ENCODE measurements around the gene SRGAP2B.
"Not testable (repeated sequence)": the region's sequence is repeated elsewhere in the genome, so short reads cannot be mapped to it uniquely, and the experiment has no call there.

The SRGAP2B gene

DNA sequence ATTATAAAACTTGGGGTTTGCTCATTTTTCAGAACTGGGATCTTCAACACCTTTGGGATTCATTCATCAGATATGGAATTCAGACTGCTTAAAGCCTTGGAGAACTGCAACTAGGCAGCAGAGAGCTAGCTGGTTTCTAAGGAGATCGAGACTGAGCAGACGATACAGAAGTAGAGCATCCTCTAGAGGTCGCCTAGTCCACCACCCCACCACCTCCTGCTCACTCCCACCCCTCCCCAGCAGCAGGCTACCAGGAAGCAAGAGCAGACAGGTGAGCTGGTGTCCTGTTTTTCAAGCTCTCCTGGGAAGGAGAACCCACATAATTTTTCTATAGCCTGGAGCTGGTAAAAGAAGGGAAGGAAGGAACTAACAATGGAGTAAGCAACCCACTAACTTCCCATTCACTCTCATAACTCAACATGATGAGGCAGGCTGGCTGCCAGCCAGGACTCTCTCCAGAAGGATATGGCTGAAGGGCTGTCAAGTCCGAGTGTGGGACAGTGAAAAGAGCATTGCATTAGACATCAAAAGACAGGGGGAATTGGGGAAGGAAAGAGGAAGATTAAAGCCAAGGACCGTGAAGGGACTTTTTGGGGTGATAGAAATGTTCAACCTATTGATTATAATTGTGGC, 29.8 kb downstream of the SRGAP2B start:
- H3K36me3 Mint-ChIP-seq (ENCODE audit: low read depth); H3K4me3 Mint-ChIP-seq; H3K27me3 Mint-ChIP-seq; H3K4me1 Mint-ChIP-seq (ENCODE audit: low read depth); H3K27ac Mint-ChIP-seq; H3K9me3 Mint-ChIP-seq: not testable (repeated sequence)

DNA sequence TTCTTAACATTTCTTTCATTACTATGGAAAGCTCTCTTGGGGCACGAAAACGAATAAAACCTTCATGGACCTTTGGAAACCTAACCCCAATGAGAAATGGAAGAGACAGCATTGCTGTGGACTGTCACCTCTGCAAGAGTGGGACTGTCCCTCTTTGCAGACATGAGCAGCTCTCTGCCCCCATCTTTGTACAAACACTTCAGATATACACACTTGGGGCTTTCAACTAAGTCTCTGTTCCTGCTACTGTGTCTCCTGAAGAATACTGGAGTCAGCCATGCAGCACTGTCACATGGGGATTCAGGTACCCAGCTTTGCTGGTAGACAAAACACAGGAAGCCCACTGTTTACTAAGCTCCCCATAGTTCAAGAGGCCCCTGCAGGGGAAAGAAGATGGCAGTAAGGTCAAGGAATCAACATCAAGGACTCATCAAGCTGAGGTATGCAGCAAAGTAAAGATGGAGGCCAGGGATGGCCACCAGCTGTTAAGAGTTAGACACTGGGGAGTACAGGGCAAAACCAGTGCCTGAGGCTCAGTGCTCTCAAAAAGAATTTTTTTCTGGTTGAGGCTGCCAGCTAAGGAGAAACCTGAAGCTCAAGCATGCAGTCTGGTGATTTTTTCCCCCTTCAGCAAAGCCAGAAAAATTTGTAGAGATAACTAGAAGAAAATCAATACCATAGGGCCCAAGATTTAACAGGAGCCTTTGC, 31.0 kb downstream of the SRGAP2B start:
- H3K9me3 Mint-ChIP-seq; H3K27ac Mint-ChIP-seq; H3K4me1 Mint-ChIP-seq (ENCODE audit: low read depth); H3K36me3 Mint-ChIP-seq (ENCODE audit: low read depth); H3K4me3 Mint-ChIP-seq; H3K27me3 Mint-ChIP-seq: not testable (repeated sequence)

DNA sequence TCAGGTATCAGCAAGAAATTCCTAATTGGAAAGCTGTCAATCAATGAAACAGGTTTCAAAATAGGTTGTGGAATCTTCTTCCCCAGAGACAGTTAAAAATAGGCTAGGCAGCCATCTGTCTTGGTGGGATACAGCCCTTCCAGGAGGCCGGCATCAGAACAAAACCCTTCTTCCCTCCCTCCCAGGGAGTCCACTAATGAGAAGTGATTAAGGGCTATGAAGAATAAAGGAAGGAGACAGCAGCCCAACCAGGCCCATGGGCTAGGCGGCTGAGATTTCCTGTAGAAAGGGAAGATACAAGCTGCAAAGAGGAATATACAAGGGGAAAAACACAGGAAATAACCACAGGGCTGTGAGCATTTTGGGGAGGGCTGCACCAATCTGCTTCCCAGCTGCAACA, 31.8 kb downstream of the SRGAP2B start:
- not testable (repeated sequence) for H3K27me3 Mint-ChIP-seq; H3K27ac Mint-ChIP-seq; H3K4me1 Mint-ChIP-seq (ENCODE audit: low read depth); H3K9me3 Mint-ChIP-seq; H3K36me3 Mint-ChIP-seq (ENCODE audit: low read depth); H3K4me3 Mint-ChIP-seq

- not testable (repeated sequence) for H3K4me1 Mint-ChIP-seq (ENCODE audit: low read depth); H3K36me3 Mint-ChIP-seq (ENCODE audit: low read depth); H3K27ac Mint-ChIP-seq; H3K9me3 Mint-ChIP-seq; H3K27me3 Mint-ChIP-seq; H3K4me3 Mint-ChIP-seq
Observed at GRCh38 chr1:145058184-145058583, 36.9 kb downstream of the SRGAP2B start.

- not testable (repeated sequence) for H3K4me1 Mint-ChIP-seq (ENCODE audit: low read depth); H3K27me3 Mint-ChIP-seq; H3K27ac Mint-ChIP-seq; H3K4me3 Mint-ChIP-seq; H3K36me3 Mint-ChIP-seq (ENCODE audit: low read depth); H3K9me3 Mint-ChIP-seq
Observed at GRCh38 chr1:145055217-145055760, 39.8 kb downstream of the SRGAP2B start.

DNA sequence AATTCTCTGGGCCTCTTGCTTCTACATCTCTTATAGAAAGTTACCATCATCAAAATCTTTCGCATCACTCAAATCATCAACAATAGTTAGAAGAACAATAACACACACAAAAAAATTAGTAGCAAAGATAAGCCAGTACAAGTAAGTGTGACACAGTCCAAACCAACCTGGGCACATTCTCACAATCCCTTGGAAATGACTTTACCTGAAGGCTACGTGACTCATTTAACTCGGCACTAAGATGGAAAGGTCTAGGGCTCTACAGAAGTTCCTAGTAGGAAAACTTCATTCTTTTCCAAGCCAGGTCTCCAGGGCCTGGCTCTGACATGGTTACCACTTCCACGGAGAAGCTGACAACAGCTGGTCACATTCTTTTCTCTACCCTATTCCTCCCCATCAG, 41.7 kb downstream of the SRGAP2B start:
- not testable (repeated sequence) for H3K27me3 Mint-ChIP-seq; H3K4me1 Mint-ChIP-seq (ENCODE audit: low read depth); H3K27ac Mint-ChIP-seq; H3K4me3 Mint-ChIP-seq; H3K36me3 Mint-ChIP-seq (ENCODE audit: low read depth); H3K9me3 Mint-ChIP-seq

GRCh38 chr1:145052019-145052776, 42.9 kb downstream of the SRGAP2B start:
- not testable (repeated sequence) for H3K4me1 Mint-ChIP-seq (ENCODE audit: low read depth); H3K27ac Mint-ChIP-seq; H3K4me3 Mint-ChIP-seq; H3K36me3 Mint-ChIP-seq (ENCODE audit: low read depth); H3K27me3 Mint-ChIP-seq; H3K9me3 Mint-ChIP-seq

DNA sequence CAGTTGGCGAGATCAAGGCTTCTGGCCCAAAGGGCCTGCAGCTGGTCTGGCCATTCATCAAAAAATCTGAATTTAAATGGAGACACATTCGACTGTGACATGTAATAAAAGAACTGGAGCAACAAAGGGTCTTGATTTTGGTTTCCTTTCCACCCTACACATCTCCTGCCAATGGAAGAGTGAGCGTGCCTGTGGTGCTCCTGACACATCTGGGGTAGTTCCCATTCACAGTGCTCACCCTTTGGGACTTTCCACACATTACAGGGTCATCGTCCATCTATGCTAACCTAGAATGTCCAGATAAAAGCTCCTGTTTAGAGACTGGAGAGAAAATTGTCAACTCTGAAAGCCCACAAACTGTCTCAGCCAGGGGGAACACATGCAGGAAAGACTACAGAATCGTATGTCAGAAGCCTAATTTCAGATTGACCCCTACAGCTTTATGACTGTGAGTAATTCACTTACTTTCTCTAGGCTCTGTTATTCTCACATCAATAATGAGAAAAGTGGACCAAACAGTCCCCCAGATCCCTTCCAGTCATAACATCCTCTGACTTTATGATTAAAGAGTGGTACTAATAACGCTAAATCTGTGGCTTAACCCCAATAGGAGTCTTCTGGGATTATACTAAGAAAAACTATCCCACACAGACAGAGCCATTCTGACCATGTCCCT, 46.8 kb downstream of the SRGAP2B start:
- H3K9me3 Mint-ChIP-seq; H3K4me1 Mint-ChIP-seq (ENCODE audit: low read depth); H3K27me3 Mint-ChIP-seq: not testable (repeated sequence)

GRCh38 chr1:145047553-145047952, 47.6 kb downstream of the SRGAP2B start:
- H3K4me1 Mint-ChIP-seq (ENCODE audit: low read depth); H3K9me3 Mint-ChIP-seq: not testable (repeated sequence)

More for the DNA sequence above, 46.8 kb downstream of the SRGAP2B start:
- not testable (repeated sequence) for H3K36me3 Mint-ChIP-seq (ENCODE audit: low read depth); H3K27ac Mint-ChIP-seq; H3K4me3 Mint-ChIP-seq

DNA sequence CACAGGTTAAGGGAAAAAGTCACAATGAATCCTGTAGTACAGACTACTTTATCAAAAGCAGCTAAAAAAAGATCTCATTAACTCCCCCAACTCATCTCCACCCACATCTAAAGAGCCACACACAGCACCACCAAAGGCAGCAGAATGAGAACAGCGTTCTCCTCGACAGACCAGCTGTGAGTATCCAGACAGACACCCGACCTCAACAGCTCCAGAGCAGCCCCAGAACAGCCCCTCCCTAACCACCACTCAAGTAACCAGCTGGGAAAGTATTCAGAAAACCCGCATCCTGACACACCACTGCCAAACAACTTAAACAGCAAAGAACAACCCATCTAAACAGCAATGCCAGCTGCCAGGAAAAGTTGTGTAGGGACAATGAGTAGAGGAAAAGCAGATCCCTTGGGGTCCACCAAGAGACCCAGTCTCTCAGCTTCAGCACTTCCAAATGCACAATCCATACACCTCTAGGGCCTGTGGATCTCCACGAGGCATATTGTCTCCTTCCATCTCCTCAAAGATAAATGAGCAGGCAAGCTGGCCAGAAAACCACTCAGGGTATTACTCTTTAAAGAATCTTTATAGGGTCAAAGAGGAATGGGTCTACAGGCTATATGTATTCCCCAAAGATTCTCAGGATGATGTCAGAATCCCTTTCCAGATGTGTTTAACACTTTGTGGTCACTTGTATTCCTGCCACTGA, 49.4 kb downstream of the SRGAP2B start:
- not testable (repeated sequence) for H3K36me3 Mint-ChIP-seq (ENCODE audit: low read depth); H3K9me3 Mint-ChIP-seq

More at GRCh38 chr1:145047553-145047952, 47.6 kb downstream of the SRGAP2B start:
- not testable (repeated sequence) for H3K27me3 Mint-ChIP-seq; H3K36me3 Mint-ChIP-seq (ENCODE audit: low read depth); H3K27ac Mint-ChIP-seq; H3K4me3 Mint-ChIP-seq

DNA sequence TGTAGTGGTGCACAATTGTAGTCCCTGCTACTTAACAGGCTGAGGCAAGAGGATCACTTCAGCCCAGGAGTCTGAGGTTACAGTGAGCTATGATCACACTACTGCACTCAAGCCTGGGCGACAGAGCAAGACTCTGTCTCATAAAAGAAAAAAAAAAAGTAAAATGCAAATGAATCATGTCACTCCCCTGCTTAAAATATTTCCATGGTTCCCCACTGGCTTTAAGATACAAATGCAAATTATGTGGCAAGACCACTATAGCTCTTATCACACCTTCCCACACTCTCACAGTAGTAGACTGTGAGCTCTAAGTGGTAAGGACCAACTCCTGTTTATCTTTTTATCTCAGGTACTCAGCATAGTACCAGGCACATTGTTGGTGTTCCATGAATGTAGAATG, 53.6 kb downstream of the SRGAP2B start:
- not testable (repeated sequence) for H3K36me3 Mint-ChIP-seq (ENCODE audit: low read depth); H3K27me3 Mint-ChIP-seq; H3K9me3 Mint-ChIP-seq; H3K27ac Mint-ChIP-seq; H3K4me1 Mint-ChIP-seq (ENCODE audit: low read depth); H3K4me3 Mint-ChIP-seq

More for the DNA sequence above, 49.4 kb downstream of the SRGAP2B start:
- H3K27ac Mint-ChIP-seq; H3K4me3 Mint-ChIP-seq; H3K4me1 Mint-ChIP-seq (ENCODE audit: low read depth); H3K27me3 Mint-ChIP-seq: not testable (repeated sequence)

DNA sequence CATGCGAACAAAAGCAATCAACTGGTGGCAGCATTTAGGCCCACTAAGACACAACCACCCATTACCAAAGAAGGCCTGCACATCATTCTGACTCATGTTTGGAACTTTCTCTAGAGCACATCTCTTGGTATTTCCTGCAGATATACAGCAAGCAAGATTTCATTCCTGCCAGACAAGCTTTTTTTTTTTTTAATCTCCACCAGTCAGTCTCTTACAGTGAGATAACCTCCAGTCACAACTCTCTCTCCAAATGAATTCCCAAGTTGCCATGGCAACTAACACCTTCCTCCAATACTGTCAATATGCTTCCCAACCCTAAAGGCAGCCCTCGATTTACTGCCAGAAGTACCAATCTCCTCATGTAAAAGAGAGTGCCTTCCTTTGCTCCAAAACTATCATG, 59.1 kb downstream of the SRGAP2B start:
- H3K36me3 Mint-ChIP-seq (ENCODE audit: low read depth); H3K9me3 Mint-ChIP-seq; H3K27ac Mint-ChIP-seq; H3K4me3 Mint-ChIP-seq; H3K27me3 Mint-ChIP-seq; H3K4me1 Mint-ChIP-seq (ENCODE audit: low read depth): not testable (repeated sequence)

DNA sequence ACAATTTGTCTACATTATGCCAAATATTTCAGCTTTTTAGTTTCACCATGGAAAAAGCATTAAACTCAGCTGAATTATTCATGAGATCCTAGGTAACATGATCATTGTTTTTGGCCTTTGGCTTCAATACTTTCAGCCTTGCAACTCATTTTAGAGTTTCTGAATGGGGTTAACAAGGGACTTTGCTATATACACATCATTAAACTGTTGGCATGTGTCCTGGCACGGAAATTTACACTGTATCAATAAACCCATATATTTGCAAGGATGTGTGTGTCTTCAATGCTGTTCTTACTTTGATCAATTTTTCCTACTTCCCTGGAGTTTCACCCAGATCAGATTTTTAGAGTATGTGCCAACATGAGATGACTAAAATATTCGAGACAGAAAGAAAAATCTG, 61.6 kb downstream of the SRGAP2B start:
- not testable (repeated sequence) for H3K4me1 Mint-ChIP-seq (ENCODE audit: low read depth); H3K36me3 Mint-ChIP-seq (ENCODE audit: low read depth); H3K4me3 Mint-ChIP-seq; H3K9me3 Mint-ChIP-seq; H3K27ac Mint-ChIP-seq; H3K27me3 Mint-ChIP-seq

GRCh38 chr1:145027251-145027650, 67.9 kb downstream of the SRGAP2B start:
- H3K4me3 Mint-ChIP-seq; H3K27me3 Mint-ChIP-seq; H3K27ac Mint-ChIP-seq; H3K36me3 Mint-ChIP-seq (ENCODE audit: low read depth); H3K4me1 Mint-ChIP-seq (ENCODE audit: low read depth); H3K9me3 Mint-ChIP-seq: not testable (repeated sequence)

- H3K4me1 Mint-ChIP-seq (ENCODE audit: low read depth); H3K27ac Mint-ChIP-seq; H3K27me3 Mint-ChIP-seq; H3K4me3 Mint-ChIP-seq; H3K36me3 Mint-ChIP-seq (ENCODE audit: low read depth); H3K9me3 Mint-ChIP-seq: not testable (repeated sequence)
Observed at GRCh38 chr1:145025286-145025685, 69.8 kb downstream of the SRGAP2B start.

All from stimulated activated naive CD8-positive, alpha-beta T cell treated with anti-CD3 and anti-CD28 coated beads, Interleukin-15, Interleukin-2, amounts not matched to agents 100 ng/mL and 50 ng/mL, for 24 hours (primary cell).